Measurements from ENCODE around the gene MAP2K1.

GRCh38 chr15:66424963-66425612 is 38.4 kb downstream of the MAP2K1 start:
- no peak for TF ChIP-seq CTCF (IDR thresholded peaks at IDR 0.05; ENCODE audit: poor library complexity)
- no peak for TF ChIP-seq EZH2phosphoT487 (IDR thresholded peaks at IDR 0.05; ENCODE audit: low read depth, severe bottlenecking, unreplicated experiment)

All from hepatocyte (in vitro differentiated cells).